Coronary artery (tissue), 2 donors: ENCODE measurements around the gene TXNDC17.

Experiments
- DNase-seq: peaks from one replicate; pipeline ENCODE4 v3.0.0-alpha.2; 2017; ENCODE audit warnings: low spot score
- H3K27ac ChIP-seq, 2 donors: fragments of 200-600 bp; sonication (generic); one replicate each; pipeline ENCODE4 v1.5.1; 2016 to 2019
- H3K4me3 ChIP-seq: fragments of 200-600 bp; sonication (generic); 2 replicates; pipeline ENCODE4 v1.5.1; 2016; ENCODE audit warnings: mild to moderate bottlenecking, moderate library complexity
- CTCF ChIP-seq: fragments of 200-600 bp; sonication (generic); IDR thresholded peaks from one replicate; pipeline ENCODE4 v1.5.1; 2019; ENCODE audit warnings: antibody characterized with exemption

TXNDC17 gene

GRCh38 chr17:6611231-6611630, 29.6 kb upstream of the TXNDC17 start:
- H3K4me3 ChIP-seq, result no peak overlapping the region
- DNase-seq, result no peak
- no peak overlapping the region for H3K27ac ChIP-seq
- TF ChIP-seq CTCF, result no peak

- no peak for DNase-seq
- TF ChIP-seq CTCF, result no peak
- Histone ChIP-seq H3K4me3 (no peak overlapping the region), H3K27ac (no peak overlapping the region)
Observed at GRCh38 chr17:6623941-6624340, 16.9 kb upstream of the TXNDC17 start.

- no peak for DNase-seq
- TF ChIP-seq CTCF, result no peak
- no peak overlapping the region for H3K27ac ChIP-seq
- H3K4me3 ChIP-seq, result no peak overlapping the region
Observed at GRCh38 chr17:6626616-6627015, 14.2 kb upstream of the TXNDC17 start.

- H3K27ac ChIP-seq, result no peak overlapping the region
- no peak for TF ChIP-seq CTCF
- no peak overlapping the region for H3K4me3 ChIP-seq
- DNase-seq, result no peak
Observed at GRCh38 chr17:6627019-6627418, 13.8 kb upstream of the TXNDC17 start.

- DNase-seq, result no peak
- no peak for TF ChIP-seq CTCF
- no peak overlapping the region for H3K27ac ChIP-seq
- H3K4me3 ChIP-seq, result no peak overlapping the region
Observed at GRCh38 chr17:6630390-6630789, 10.5 kb upstream of the TXNDC17 start.

GRCh38 chr17:6632530-6632929, 8.3 kb upstream of the TXNDC17 start:
- no peak overlapping the region for H3K27ac ChIP-seq
- no peak for DNase-seq
- no peak overlapping the region for H3K4me3 ChIP-seq
- TF ChIP-seq CTCF, result no peak

GRCh38 chr17:6633263-6633662, 7.6 kb upstream of the TXNDC17 start:
- Histone ChIP-seq H3K27ac (no peak overlapping the region), H3K4me3 (no peak overlapping the region)
- DNase-seq, result no peak
- no peak for TF ChIP-seq CTCF
